Limb (tissue), 2 donors: Measurements from ENCODE around the gene ECHDC3.

Experiments used
- DNase-seq, 2 donors: peaks; one replicate each; pipeline ENCODE4 v3.0.0-alpha.2; 2016; ENCODE audit errors: extremely low spot score in 2 of 2

ECHDC3 gene

GRCh38 chr10:11776080-11776479, 33.9 kb downstream of the ECHDC3 start:
- DNase-seq = no peak

GRCh38 chr10:11781114-11781513, 38.9 kb downstream of the ECHDC3 start:
- no peak for DNase-seq

GRCh38 chr10:11782793-11783557, 40.8 kb downstream of the ECHDC3 start:
- DNase-seq = peak in 1 of 2 donors; percentile 60

- no peak for DNase-seq
These were observed 41.3 kb downstream of the ECHDC3 start for GRCh38 chr10:11783558-11783865.

GRCh38 chr10:11787374-11787773, 45.2 kb downstream of the ECHDC3 start:
- DNase-seq = no peak

GRCh38 chr10:11787846-11788245, 45.7 kb downstream of the ECHDC3 start:
- DNase-seq = no peak

- peak in 1 of 2 donors; percentile 15 for DNase-seq
These were observed 47.1 kb downstream of the ECHDC3 start for GRCh38 chr10:11789306-11789705.

GRCh38 chr10:11789956-11790355, 47.8 kb downstream of the ECHDC3 start:
- DNase-seq = no peak

GRCh38 chr10:11793762-11794479, 51.7 kb downstream of the ECHDC3 start:
- no peak for DNase-seq

GRCh38 chr10:11794566-11794965, 52.4 kb downstream of the ECHDC3 start:
- DNase-seq = no peak

- no peak for DNase-seq
These were observed 53.1 kb downstream of the ECHDC3 start for GRCh38 chr10:11795101-11795920.

- peak in 1 of 2 donors; percentile 44 for DNase-seq
These were observed 54.3 kb downstream of the ECHDC3 start for GRCh38 chr10:11796474-11796873.

- no peak for DNase-seq
These were observed 55.1 kb downstream of the ECHDC3 start for GRCh38 chr10:11797281-11797680.

- no peak for DNase-seq
These were observed 55.9 kb downstream of the ECHDC3 start for GRCh38 chr10:11797847-11798633.

GRCh38 chr10:11798845-11799735, 56.9 kb downstream of the ECHDC3 start:
- no peak for DNase-seq

GRCh38 chr10:11799736-11800080, 57.5 kb downstream of the ECHDC3 start:
- DNase-seq = no peak

GRCh38 chr10:11804336-11804735, 62.2 kb downstream of the ECHDC3 start:
- no peak for DNase-seq

- no peak for DNase-seq
These were observed 63.6 kb downstream of the ECHDC3 start for GRCh38 chr10:11805792-11806191.

GRCh38 chr10:11806706-11807105, 64.5 kb downstream of the ECHDC3 start:
- DNase-seq = no peak

GRCh38 chr10:11808808-11809207, 66.6 kb downstream of the ECHDC3 start:
- DNase-seq = no peak
